ENCODE data around the gene RABGAP1L.
"Not testable (repeated sequence)": the region's sequence is repeated elsewhere in the genome, so short reads cannot be mapped to it uniquely, and the experiment has no call there.

The RABGAP1L gene

DNA sequence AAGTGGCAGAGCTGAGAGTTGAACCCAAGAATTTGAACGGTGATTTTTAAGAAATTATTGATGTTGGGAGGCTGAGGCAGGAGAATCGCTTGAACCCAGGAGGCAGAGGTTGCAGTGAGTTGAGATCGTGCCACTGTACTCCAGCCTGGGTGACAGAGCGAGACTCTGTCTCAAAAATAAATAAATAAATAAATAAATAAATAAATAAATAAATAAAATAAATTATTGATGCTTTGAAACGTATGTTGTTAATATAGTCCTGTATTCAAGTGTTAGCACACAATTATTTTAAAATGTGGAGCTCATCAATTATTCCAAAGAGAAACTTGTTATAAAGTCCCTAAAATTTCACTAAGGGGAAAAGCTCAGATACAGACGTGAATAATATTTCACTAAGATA is 357.4 kb downstream of the RABGAP1L start:
- H3K4me3 ChIP-seq (ENCODE audit: low read length in 2 of 2); H3K4me1 ChIP-seq (ENCODE audit: control insufficient read depth in 2 of 2, insufficient read depth in 2 of 2, low read length in 2 of 2); H3K27ac ChIP-seq (ENCODE audit: low read depth in 2 of 2, low read length in 2 of 2); H3K9ac ChIP-seq (ENCODE audit: low read depth in 1 of 2, low read length in 2 of 2); H3K36me3 ChIP-seq (ENCODE audit: control insufficient read depth in 2 of 2, insufficient read depth in 2 of 2, low read length in 2 of 2); H3K27me3 ChIP-seq (ENCODE audit: control insufficient read depth in 2 of 2, insufficient read depth in 2 of 2, low read length in 2 of 2); H3K9me3 ChIP-seq (ENCODE audit: control insufficient read depth in 2 of 2, low read length in 2 of 2): not testable (repeated sequence)

DNA sequence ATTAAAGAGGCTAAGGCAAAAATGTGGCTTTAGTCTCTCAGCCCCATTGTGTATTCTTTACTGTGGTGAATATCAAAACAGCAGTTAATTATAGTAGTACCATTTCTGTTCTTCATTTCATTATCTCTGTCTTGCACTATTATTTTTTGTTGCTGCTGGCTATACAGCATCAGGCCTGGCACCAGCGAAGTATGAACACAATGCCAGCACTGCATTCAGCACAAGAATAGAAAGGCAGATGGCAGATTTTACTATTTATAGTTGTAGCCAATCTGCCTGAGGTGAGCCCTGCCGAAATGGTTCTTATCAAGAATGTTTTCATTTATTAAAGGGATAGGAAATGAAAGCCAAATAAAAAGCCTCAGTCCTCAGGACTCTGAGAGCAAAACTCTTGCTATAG is 360.5 kb downstream of the RABGAP1L start:
- no peak overlapping the region for H3K27ac ChIP-seq (ENCODE audit: low read depth in 2 of 2, low read length in 2 of 2)
- no peaks in the 10 kb centered on the region for H3K36me3 ChIP-seq (ENCODE audit: control insufficient read depth in 2 of 2, insufficient read depth in 2 of 2, low read length in 2 of 2)
- no peaks in the 10 kb centered on the region for H3K27me3 ChIP-seq (ENCODE audit: control insufficient read depth in 2 of 2, insufficient read depth in 2 of 2, low read length in 2 of 2)
- H3K9ac ChIP-seq (ENCODE audit: low read depth in 1 of 2, low read length in 2 of 2) = no peak overlapping the region
- H3K9me3 ChIP-seq (ENCODE audit: control insufficient read depth in 2 of 2, low read length in 2 of 2) = no peaks in the 10 kb centered on the region
- no peak overlapping the region for H3K4me3 ChIP-seq (ENCODE audit: low read length in 2 of 2)
- H3K4me1 ChIP-seq (ENCODE audit: control insufficient read depth in 2 of 2, insufficient read depth in 2 of 2, low read length in 2 of 2) = no peaks in the 10 kb centered on the region

DNA sequence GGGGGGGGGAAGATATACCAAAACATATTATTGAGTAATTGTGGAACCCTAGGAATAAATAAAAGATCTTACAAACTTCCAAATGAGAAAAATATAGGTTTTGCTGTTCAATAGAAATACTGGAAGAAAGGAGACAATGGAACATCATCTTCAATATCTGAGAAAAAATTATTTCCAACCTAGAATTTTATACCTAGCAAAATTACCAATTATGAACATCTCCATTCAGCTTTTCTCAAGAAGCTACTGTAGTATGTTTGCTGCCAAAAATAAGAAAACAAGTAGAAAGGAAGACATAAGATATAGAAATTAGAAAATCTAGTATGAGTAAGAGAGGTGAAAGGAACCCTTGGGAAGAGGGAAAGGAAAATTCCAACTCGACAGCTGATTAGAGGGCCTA is 372.4 kb downstream of the RABGAP1L start:
- Histone ChIP-seq H3K9ac (ENCODE audit: low read depth in 1 of 2, low read length in 2 of 2) (no peak overlapping the region), H3K27me3 (ENCODE audit: control insufficient read depth in 2 of 2, insufficient read depth in 2 of 2, low read length in 2 of 2) (no peaks in the 10 kb centered on the region), H3K4me1 (ENCODE audit: control insufficient read depth in 2 of 2, insufficient read depth in 2 of 2, low read length in 2 of 2) (no peaks in the 10 kb centered on the region), H3K9me3 (ENCODE audit: control insufficient read depth in 2 of 2, low read length in 2 of 2) (no peaks in the 10 kb centered on the region), H3K36me3 (ENCODE audit: control insufficient read depth in 2 of 2, insufficient read depth in 2 of 2, low read length in 2 of 2) (no peaks in the 10 kb centered on the region), H3K27ac (ENCODE audit: low read depth in 2 of 2, low read length in 2 of 2) (no peak overlapping the region), H3K4me3 (ENCODE audit: low read length in 2 of 2) (no peak overlapping the region)

DNA sequence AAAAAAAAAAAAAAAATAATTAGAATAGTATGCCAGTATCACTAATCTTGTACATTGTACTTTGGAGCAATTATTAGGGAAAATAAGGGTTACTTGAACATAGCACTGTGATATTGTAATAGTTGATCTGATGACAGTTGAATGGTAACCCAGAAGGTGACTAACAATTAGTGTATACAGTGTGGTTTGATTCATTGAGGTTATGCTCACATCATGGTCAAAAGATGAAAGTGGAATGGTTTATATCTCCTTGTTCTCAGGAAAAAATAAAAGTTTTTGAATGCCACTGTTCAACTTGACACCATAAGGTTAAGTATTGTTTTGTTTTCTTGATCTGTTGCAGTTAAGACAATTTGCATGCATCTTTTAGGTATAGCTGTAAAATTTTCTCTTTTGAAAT is 375.5 kb downstream of the RABGAP1L start:
- no peaks in the 10 kb centered on the region for H3K9me3 ChIP-seq (ENCODE audit: control insufficient read depth in 2 of 2, low read length in 2 of 2)
- no peaks in the 10 kb centered on the region for H3K36me3 ChIP-seq (ENCODE audit: control insufficient read depth in 2 of 2, insufficient read depth in 2 of 2, low read length in 2 of 2)
- H3K9ac ChIP-seq (ENCODE audit: low read depth in 1 of 2, low read length in 2 of 2) = no peak overlapping the region
- H3K27ac ChIP-seq (ENCODE audit: low read depth in 2 of 2, low read length in 2 of 2) = no peak overlapping the region
- H3K4me1 ChIP-seq (ENCODE audit: control insufficient read depth in 2 of 2, insufficient read depth in 2 of 2, low read length in 2 of 2) = no peaks in the 10 kb centered on the region
- H3K4me3 ChIP-seq (ENCODE audit: low read length in 2 of 2) = no peak overlapping the region
- no peaks in the 10 kb centered on the region for H3K27me3 ChIP-seq (ENCODE audit: control insufficient read depth in 2 of 2, insufficient read depth in 2 of 2, low read length in 2 of 2)

DNA sequence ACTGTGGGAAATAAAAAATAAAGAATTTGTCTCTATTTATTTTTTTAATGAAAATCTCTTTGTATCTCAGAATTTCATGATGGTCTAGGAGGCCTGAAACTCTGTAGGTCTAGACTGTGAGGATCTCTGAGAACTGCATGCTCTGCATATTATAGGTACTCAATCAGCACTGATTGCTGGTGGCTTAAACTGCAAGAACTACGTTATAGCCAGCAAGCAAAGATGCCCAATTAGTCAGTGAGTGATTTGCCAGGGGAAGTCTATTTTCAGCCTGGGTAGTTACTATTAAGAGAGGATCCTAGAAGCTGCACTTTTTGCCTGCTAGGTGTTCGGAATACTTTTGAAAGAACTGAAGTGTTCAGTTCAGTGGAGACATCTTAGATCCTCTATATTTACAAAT is 375.9 kb downstream of the RABGAP1L start:
- no peaks in the 10 kb centered on the region for H3K27me3 ChIP-seq (ENCODE audit: control insufficient read depth in 2 of 2, insufficient read depth in 2 of 2, low read length in 2 of 2)
- no peaks in the 10 kb centered on the region for H3K36me3 ChIP-seq (ENCODE audit: control insufficient read depth in 2 of 2, insufficient read depth in 2 of 2, low read length in 2 of 2)
- H3K27ac ChIP-seq (ENCODE audit: low read depth in 2 of 2, low read length in 2 of 2) = no peak overlapping the region
- no peak overlapping the region for H3K4me3 ChIP-seq (ENCODE audit: low read length in 2 of 2)
- H3K4me1 ChIP-seq (ENCODE audit: control insufficient read depth in 2 of 2, insufficient read depth in 2 of 2, low read length in 2 of 2) = no peaks in the 10 kb centered on the region
- no peak overlapping the region for H3K9ac ChIP-seq (ENCODE audit: low read depth in 1 of 2, low read length in 2 of 2)
- H3K9me3 ChIP-seq (ENCODE audit: control insufficient read depth in 2 of 2, low read length in 2 of 2) = no peaks in the 10 kb centered on the region

DNA sequence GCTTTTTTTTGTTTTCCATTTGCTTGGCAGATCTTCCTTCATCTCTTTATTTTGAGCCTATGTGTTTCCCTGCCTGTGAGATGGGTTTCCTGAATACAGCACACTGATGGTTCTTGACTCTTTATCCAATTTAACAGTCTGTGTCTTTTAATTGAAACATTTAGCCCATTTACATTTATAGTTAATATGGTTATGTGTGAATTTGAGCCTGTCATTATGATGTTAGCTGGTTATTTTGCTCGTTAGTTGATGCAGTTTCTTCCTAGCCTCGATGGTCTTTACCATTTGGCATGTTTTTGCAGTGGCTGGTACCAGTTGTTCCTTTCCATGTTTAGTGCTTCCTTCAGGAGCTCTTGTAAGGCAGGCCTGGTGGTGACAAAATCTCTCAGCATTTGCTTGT is 384.1 kb downstream of the RABGAP1L start:
- H3K4me3 ChIP-seq (ENCODE audit: low read length in 2 of 2); H3K9me3 ChIP-seq (ENCODE audit: control insufficient read depth in 2 of 2, low read length in 2 of 2); H3K27me3 ChIP-seq (ENCODE audit: control insufficient read depth in 2 of 2, insufficient read depth in 2 of 2, low read length in 2 of 2); H3K36me3 ChIP-seq (ENCODE audit: control insufficient read depth in 2 of 2, insufficient read depth in 2 of 2, low read length in 2 of 2); H3K9ac ChIP-seq (ENCODE audit: low read depth in 1 of 2, low read length in 2 of 2); H3K4me1 ChIP-seq (ENCODE audit: control insufficient read depth in 2 of 2, insufficient read depth in 2 of 2, low read length in 2 of 2); H3K27ac ChIP-seq (ENCODE audit: low read depth in 2 of 2, low read length in 2 of 2): not testable (repeated sequence)

DNA sequence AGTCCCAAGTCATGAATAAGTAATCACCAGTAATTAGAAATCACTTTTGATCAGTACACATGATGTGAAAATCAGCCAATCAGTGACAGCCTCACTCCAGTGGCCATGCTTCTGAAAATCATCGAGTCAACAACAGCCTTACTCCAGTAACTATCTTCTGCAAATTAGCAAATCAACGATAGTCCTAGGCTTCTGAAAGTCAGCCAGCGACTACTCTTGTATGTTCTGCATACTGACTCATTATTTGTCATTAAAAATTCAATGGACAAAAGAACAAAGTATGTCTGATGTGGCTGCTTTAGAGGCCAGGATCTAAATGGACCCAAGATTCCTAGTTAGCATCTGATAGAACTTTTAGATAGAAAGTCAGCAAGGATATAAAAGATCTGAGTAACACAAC is 391.0 kb downstream of the RABGAP1L start:
- no peaks in the 10 kb centered on the region for H3K36me3 ChIP-seq (ENCODE audit: control insufficient read depth in 2 of 2, insufficient read depth in 2 of 2, low read length in 2 of 2)

DNA sequence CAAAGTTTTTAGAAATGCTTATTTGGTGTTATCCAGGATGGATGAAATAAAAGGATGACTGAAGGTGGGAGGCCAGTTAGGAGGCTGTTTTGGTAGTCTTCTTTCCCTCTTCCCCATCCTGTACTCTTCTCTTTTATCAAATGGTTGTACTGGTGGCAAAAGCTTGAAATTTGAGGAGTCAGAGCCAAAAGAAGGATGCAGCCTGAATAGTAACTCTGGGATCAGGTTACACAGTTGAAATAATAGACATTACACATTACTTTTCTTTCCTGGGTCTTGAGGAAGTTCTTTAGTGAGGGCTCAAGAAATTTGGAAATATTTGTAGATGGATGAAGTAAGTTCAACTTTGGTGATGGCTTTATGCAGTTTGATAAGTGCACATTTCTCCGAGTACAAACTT is 397.1 kb downstream of the RABGAP1L start:
- Histone ChIP-seq H3K27ac (ENCODE audit: low read depth in 2 of 2, low read length in 2 of 2) (no peak overlapping the region), H3K27me3 (ENCODE audit: control insufficient read depth in 2 of 2, insufficient read depth in 2 of 2, low read length in 2 of 2) (no peaks in the 10 kb centered on the region), H3K9ac (ENCODE audit: low read depth in 1 of 2, low read length in 2 of 2) (no peak overlapping the region), H3K4me3 (ENCODE audit: low read length in 2 of 2) (no peak overlapping the region), H3K4me1 (ENCODE audit: control insufficient read depth in 2 of 2, insufficient read depth in 2 of 2, low read length in 2 of 2) (no peaks in the 10 kb centered on the region), H3K9me3 (ENCODE audit: control insufficient read depth in 2 of 2, low read length in 2 of 2) (no peaks in the 10 kb centered on the region), H3K36me3 (ENCODE audit: control insufficient read depth in 2 of 2, insufficient read depth in 2 of 2, low read length in 2 of 2) (no peaks in the 10 kb centered on the region)

More for the DNA sequence above, 391.0 kb downstream of the RABGAP1L start:
- no peaks in the 10 kb centered on the region for H3K4me1 ChIP-seq (ENCODE audit: control insufficient read depth in 2 of 2, insufficient read depth in 2 of 2, low read length in 2 of 2)
- no peak overlapping the region for H3K4me3 ChIP-seq (ENCODE audit: low read length in 2 of 2)
- H3K9me3 ChIP-seq (ENCODE audit: control insufficient read depth in 2 of 2, low read length in 2 of 2) = no peaks in the 10 kb centered on the region
- H3K27ac ChIP-seq (ENCODE audit: low read depth in 2 of 2, low read length in 2 of 2) = no peak overlapping the region
- H3K27me3 ChIP-seq (ENCODE audit: control insufficient read depth in 2 of 2, insufficient read depth in 2 of 2, low read length in 2 of 2) = no peaks in the 10 kb centered on the region
- H3K9ac ChIP-seq (ENCODE audit: low read depth in 1 of 2, low read length in 2 of 2) = no peak overlapping the region

DNA sequence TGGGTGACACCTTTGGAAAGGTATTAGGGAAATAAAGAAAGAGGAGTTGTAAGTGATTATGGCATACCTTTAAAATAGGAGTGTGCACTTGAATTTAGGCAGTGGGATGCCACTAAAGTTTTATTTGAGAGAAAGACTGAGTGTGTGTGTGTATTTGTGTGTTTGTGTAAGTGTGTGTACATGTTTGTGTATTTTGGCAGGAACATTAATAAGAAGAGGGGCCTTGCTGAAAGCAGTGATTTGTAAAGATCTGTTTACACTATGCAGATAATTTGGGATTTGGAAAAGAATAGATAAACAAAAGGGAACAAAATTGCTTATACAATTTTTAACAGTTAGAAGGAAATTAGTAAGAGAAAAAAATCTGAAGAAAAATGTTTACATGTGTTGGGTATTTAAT is 409.2 kb downstream of the RABGAP1L start:
- no peaks in the 10 kb centered on the region for H3K4me1 ChIP-seq (ENCODE audit: control insufficient read depth in 2 of 2, insufficient read depth in 2 of 2, low read length in 2 of 2)
- H3K27ac ChIP-seq (ENCODE audit: low read depth in 2 of 2, low read length in 2 of 2) = no peak overlapping the region
- H3K4me3 ChIP-seq (ENCODE audit: low read length in 2 of 2) = no peak overlapping the region
- H3K9ac ChIP-seq (ENCODE audit: low read depth in 1 of 2, low read length in 2 of 2) = no peak overlapping the region
- no peaks in the 10 kb centered on the region for H3K36me3 ChIP-seq (ENCODE audit: control insufficient read depth in 2 of 2, insufficient read depth in 2 of 2, low read length in 2 of 2)
- no peaks in the 10 kb centered on the region for H3K27me3 ChIP-seq (ENCODE audit: control insufficient read depth in 2 of 2, insufficient read depth in 2 of 2, low read length in 2 of 2)
- peaks cover 0 to 4% of the 10 kb centered on the region in 2 donors for H3K9me3 ChIP-seq (ENCODE audit: control insufficient read depth in 2 of 2, low read length in 2 of 2)

DNA sequence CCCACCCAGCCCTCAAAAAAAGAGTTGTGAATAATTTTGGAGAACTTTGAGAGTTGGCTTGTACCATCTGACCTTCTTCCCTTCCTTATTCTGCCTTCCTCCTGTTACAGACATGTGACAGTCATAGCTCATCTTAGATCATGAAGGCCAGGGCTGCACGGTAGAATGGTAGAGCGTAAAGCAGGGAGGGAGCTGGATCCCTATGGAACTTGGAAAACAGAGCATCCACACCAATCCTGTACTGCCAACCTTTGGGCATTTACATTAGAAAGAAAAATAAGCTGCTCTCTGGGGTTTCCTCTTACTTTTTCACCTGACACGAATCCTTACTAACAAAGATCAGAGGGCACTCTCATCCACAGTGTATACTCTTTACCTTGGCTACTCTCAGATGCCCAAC is 409.9 kb downstream of the RABGAP1L start:
- Histone ChIP-seq H3K27ac (ENCODE audit: low read depth in 2 of 2, low read length in 2 of 2) (no peak overlapping the region), H3K4me1 (ENCODE audit: control insufficient read depth in 2 of 2, insufficient read depth in 2 of 2, low read length in 2 of 2) (no peaks in the 10 kb centered on the region), H3K4me3 (ENCODE audit: low read length in 2 of 2) (no peak overlapping the region), H3K36me3 (ENCODE audit: control insufficient read depth in 2 of 2, insufficient read depth in 2 of 2, low read length in 2 of 2) (no peaks in the 10 kb centered on the region), H3K9me3 (ENCODE audit: control insufficient read depth in 2 of 2, low read length in 2 of 2) (peaks cover 0 to 4% of the 10 kb centered on the region in 2 donors), H3K27me3 (ENCODE audit: control insufficient read depth in 2 of 2, insufficient read depth in 2 of 2, low read length in 2 of 2) (no peaks in the 10 kb centered on the region), H3K9ac (ENCODE audit: low read depth in 1 of 2, low read length in 2 of 2) (no peak overlapping the region)

DNA sequence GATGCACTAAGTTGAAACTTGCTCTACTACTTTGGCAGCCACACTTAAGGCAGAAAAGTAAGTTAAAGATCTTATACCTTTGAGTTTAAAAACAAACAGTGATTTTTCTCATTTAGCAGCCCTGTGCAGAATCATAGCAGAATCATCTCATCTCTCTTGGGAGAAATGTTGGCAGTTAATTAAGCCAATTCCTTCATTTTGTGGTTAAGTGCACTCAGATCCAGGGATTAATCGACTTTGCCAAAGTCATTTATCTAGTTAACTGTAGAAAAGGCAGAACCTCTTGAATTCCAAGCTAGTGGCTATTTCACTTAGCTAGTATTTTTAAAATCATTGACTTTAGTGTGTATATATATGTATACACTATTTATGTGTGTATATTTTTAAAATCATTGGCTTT is 413.5 kb downstream of the RABGAP1L start:
- Histone ChIP-seq H3K4me3 (ENCODE audit: low read length in 2 of 2) (no peak overlapping the region), H3K27ac (ENCODE audit: low read depth in 2 of 2, low read length in 2 of 2) (no peak overlapping the region), H3K9ac (ENCODE audit: low read depth in 1 of 2, low read length in 2 of 2) (no peak overlapping the region), H3K9me3 (ENCODE audit: control insufficient read depth in 2 of 2, low read length in 2 of 2) (peaks cover 0 to 4% of the 10 kb centered on the region in 2 donors), H3K4me1 (ENCODE audit: control insufficient read depth in 2 of 2, insufficient read depth in 2 of 2, low read length in 2 of 2) (no peaks in the 10 kb centered on the region), H3K27me3 (ENCODE audit: control insufficient read depth in 2 of 2, insufficient read depth in 2 of 2, low read length in 2 of 2) (no peaks in the 10 kb centered on the region), H3K36me3 (ENCODE audit: control insufficient read depth in 2 of 2, insufficient read depth in 2 of 2, low read length in 2 of 2) (no peaks in the 10 kb centered on the region)
